ENCODE results near the gene MAPKBP1. TPM values are rescaled to one million over a fixed set of nuclear protein-coding genes. Genes with fewer than 3 reads are reported as not detected.

MAPKBP1 gene
- total RNA-seq, 1 donor: 61.9 TPM

DNA sequence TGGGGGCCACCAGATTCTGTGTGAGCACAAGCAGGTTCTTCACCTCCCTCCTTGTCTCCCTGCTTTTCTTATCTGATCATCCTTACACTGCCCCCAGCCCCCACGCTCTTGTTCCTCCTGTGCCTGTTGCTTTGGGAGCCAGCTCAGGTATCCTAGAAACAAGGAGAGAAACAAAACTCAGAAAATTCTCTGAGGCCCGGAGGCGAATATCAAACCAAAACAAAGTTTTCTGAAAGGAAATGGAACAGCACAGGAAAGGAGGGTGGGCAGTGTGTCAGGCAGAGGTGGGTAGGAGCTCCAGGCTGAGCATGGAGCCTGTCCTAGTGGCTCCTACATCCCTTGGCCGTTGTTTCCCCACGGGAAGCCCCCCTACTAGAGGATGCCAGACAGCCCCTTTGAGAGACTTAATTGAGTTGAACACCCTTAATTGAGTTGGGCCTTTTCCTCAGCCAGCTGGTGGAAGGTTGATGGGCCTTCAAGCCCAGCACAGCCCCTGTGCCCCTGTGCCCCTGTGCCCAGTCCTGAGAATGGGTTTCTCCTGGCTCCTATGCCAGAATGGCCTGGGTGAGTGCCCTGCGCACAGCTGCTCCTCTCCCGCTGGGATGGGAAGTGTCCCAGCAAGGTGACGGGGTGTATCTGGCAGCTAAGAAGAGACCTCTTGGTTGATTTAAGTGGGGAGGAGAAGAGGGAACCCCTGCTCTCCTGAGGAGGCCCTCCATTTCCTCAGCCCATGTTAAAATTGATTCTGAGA, 30.8 kb downstream of the MAPKBP1 start:
- peak in 1 of 3 donors; percentile 33 for DNase-seq (ENCODE audit: low read depth in 2 of 3, low spot score in 2 of 3)

DNA sequence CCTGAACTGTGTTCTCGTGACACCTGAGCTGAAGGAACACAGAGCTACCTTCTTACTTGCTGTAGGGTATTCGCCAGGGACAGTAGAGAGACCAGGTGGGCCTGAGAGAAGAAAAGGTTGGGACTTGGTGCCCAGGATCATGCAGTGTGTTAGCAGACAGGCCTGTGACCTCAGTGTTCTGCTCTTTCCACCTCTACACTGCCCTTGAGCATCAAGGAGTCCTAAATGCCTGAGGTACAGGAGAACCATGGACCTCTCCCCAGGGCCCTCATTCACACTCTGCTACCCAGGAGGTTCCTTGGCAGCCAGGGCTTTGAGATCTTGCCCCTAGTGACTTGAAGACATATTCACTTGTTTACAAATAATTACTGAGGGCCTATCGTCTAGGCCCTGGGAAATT, 31.4 kb downstream of the MAPKBP1 start:
- no peak for DNase-seq (ENCODE audit: low read depth in 2 of 3, low spot score in 2 of 3)

DNA sequence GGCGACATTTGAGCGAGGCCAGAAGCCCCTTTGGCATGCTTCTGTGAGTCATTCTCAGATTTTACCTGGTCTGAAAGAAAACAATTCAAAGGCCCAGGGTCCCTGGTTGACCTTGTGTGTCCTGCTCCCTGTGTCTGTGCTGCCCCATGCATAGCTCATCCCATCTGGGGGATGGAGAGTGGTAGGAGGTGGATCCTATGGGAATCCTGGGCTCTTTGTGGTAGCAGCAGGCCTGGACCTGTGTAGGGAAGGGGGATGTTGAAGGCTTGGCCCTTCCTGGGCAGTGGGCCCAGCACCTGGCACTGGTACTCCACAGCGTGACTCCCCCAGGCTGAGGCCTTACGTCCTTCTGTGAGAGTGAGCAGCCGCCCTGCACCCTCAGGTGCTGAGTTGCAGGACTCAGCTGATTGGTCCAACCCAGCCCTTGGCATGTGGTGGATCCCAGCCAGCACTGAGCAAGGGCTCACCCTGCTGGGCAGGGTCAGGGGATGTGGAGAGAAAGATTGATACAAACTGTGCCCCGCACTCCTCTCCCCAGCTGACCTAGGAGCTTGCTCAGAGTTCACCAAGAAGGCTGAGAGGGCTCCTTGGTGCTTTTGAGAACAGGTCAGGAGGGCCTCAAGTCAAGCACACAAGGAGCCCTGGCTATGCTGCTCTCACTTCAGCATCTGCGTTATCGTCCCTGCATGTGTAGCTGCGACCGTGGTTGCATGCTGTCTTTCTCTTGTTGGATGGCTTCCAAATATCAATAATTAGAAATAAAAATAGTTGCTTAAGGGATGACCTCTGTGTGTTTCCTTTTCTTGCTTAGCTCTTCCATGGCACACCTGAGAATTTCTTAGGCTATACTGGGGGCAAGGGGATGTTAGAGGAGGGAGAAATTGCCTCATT, 32.3 kb downstream of the MAPKBP1 start:
- DNase-seq (ENCODE audit: low read depth in 2 of 3, low spot score in 2 of 3): no peak

DNA sequence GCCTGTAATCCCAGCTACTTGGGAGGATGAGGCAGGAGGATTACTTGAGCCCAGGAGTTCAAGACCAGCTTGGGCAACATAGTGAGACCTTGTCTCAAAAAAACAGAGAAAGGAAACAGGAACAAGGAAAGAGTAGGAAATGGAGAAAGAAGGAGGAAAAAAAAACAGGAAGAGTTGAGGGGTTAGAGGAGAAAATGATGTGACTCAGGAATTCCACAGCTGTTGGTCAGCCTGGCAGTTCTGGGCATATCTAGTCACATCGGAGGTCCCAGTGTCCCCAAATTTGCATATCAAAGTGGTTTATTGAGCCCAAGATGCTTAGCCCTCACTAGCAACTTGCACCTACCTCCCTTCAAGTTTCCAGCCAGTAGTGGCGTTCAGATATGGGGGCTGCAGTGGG, 34.8 kb downstream of the MAPKBP1 start:
- no peak for DNase-seq (ENCODE audit: low read depth in 2 of 3, low spot score in 2 of 3)

DNA sequence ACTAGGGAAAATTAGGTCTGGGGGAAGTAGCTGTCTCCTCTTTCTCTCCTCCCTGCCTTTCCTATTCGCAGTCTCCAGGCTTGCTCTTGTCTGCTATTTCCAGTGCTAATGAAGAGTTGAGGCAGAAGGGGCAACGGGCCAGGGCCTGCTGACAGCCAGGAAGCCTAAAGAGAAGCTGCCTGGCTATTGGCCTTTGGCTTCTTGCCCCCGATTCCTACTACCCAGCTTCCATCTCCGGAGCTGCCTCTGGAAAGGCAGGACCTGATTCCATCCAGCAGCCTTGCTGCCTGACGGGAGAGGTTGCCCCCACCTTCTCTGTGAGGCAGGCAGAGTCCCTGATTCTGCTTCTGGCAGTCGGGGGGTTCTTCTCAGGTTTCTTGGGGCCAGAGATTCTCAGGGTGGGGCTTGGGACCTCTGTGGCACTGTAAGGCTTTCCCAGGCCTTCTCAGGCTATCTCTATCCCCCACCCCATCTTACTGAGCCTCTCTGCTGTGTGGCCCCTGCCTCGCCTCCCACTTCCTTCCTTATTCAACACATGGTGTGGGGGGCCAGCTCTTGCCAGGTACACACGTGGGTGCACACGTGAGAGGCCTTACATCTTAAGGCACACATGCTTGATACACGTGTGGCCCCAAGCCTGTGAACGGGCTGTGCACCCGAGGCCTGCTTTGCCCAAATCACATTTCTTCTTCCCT, 35.4 kb downstream of the MAPKBP1 start:
- peak in 2 of 3 donors; percentile 61 to 77 for DNase-seq (ENCODE audit: low read depth in 2 of 3, low spot score in 2 of 3)

DNA sequence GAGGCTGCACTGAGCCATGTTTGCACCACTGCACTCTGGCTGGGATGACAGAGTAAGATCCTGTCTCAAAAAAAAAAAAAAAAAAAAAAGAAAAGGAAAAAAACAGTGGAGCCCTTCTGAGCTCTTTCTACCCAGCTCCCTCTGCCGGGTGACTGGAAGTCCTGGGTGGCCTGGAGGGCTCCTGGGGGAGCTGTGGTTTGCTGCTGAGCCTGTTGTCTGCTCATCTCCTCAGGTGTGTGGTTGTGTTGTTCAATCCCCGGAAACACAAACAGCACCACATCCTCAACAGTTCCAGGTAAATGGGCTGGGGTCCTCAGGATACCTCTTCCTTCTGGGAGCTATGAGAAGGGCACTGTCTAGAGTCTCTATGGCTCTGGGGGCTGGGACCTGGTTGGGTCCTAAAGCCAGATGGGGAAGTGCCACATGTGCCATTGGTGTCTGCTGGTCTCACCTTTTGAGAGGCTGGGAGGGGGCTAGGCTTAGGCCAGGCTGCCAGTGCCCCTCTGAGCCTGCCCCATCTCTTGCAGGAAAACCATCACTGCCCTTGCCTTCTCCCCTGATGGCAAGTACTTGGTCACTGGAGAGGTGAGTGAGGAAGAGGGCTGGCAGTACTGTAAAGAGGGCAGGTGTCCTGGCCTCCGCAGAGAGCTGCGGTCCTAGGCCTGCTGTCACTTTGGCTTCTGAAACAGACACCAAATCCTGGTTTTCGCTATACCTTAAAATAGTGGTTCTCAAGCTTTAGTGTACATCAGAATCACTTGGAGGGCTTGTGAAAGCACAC, 36.6 kb downstream of the MAPKBP1 start:
- no peak for DNase-seq (ENCODE audit: low read depth in 2 of 3, low spot score in 2 of 3)

DNA sequence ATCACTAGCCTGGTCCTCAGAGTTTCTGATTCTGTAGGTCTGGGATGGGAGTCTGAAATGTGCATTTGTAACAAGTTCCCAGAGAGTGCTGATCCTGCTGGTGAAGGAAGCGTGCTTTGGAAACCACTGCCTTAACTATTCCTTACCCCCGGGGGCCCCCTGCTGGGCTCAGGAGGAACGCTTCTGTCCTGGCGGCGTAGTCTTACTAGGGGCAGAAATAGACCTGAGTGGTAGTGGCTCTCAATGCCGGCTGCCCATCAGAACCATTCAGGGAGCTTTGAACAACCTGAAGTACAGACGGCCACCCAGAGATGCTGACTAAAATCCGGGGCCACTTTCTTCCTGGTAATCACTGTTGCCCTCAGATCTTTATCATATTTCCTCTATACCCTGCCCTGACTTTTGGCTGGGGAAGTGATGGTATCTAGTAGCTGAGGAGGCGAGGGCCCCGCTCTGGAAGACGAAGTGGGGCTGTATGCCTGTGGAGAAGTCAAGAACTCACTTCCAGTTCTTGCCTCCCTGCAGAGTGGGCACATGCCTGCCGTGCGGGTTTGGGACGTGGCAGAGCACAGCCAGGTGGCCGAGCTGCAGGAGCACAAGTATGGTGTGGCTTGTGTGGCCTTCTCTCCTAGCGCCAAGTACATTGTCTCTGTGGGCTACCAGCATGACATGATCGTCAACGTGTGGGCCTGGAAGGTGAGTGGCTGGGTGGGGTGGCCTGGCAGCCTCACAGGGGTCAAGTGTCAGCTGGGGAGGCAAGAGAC, 37.3 kb downstream of the MAPKBP1 start:
- DNase-seq (ENCODE audit: low read depth in 2 of 3, low spot score in 2 of 3): peak; percentile 52 to 85 (median 76)

DNA sequence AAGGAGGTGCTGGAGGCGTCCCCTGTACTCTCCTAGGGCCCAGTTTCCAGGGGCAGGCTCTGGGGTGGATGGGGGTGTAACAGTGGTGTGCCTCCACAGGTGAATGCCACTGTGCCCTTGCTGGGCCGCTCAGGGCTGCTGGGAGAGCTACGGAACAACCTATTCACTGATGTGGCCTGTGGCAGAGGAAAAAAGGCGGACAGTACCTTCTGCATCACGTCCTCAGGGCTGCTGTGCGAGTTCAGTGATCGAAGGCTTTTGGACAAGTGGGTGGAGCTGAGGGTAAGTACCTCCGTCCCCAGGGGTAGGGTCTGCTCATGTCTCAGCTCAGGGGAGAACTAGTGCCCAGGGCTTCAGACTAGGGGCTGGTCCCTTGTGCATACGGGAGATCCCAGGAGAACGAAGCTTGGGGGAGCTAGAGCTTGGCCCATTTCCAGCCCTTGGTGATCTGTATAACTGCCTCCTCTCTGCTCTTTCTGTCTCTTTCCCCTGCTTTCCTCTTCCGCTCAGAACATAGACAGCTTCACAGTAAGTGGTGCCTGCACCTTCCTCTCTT, 38.6 kb downstream of the MAPKBP1 start:
- no peak for DNase-seq (ENCODE audit: low read depth in 2 of 3, low spot score in 2 of 3)

DNA sequence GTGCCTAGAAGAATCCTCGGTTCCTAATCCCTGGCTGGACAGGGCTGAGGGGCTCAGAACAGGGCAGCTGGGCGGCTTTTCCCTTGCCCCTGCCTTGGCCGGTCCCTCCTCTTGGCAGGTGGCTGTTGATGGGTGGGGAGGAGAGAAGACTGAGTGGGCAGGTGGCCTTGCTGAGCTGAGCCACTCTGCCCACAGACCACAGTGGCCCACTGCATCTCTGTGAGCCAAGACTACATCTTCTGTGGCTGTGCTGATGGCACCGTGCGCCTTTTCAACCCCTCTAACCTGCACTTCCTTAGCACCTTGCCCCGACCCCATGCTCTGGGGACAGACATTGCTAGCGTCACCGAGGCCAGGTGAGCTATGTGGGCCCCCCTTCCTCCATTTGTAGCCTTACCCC, 39.1 kb downstream of the MAPKBP1 start:
- DNase-seq (ENCODE audit: low read depth in 2 of 3, low spot score in 2 of 3): no peak

DNA sequence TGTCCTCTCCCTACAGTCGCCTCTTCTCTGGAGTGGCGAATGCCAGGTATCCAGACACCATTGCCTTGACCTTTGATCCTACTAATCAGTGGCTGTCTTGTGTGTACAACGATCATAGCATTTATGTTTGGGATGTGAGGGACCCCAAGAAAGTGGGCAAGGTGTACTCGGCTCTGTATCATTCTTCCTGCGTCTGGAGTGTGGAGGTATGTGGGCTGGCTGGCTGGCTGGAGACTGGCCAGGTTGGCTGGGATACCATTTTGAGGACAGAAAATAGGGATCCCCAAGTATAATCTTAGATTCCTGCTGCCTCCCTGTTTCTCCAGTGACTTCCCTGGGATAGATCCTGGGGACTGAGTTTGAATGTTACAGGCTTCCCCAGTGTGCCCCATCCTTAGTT, 40.2 kb downstream of the MAPKBP1 start:
- no peak for DNase-seq (ENCODE audit: low read depth in 2 of 3, low spot score in 2 of 3)

DNA sequence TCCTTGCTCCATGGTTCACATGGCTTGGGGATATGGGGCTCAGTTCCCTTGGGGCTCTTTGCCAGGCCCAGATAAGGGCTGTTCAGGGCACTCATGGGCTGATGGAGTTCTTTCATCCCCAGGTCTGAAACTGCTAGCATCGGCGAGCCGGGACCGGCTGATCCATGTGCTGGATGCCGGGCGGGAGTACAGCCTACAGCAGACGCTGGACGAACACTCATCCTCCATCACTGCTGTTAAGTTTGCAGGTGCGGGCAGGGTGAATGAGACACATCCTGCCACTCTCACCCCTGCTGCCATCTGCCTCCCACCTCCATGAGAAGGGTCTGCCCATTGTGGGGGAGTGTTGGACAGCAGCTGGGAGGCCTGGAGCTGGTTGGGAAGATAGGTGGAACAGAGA, 42.5 kb downstream of the MAPKBP1 start:
- no peak for DNase-seq (ENCODE audit: low read depth in 2 of 3, low spot score in 2 of 3)

DNA sequence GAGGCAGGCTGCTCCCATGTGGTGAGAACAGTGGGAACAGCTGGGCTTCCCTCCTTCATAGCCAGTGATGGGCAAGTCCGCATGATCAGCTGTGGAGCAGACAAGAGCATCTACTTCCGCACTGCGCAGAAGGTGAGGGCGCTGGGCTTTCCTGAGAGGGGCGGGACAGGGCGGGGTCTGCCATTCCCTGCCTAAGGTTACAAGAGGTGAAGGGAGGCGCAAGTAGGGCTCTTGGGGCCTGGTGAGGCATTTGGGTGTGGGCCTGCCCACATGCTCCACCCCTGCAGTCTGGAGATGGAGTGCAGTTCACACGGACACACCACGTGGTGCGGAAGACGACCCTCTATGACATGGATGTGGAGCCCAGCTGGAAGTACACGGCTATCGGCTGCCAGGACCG, 43.0 kb downstream of the MAPKBP1 start:
- DNase-seq (ENCODE audit: low read depth in 2 of 3, low spot score in 2 of 3): no peak

DNA sequence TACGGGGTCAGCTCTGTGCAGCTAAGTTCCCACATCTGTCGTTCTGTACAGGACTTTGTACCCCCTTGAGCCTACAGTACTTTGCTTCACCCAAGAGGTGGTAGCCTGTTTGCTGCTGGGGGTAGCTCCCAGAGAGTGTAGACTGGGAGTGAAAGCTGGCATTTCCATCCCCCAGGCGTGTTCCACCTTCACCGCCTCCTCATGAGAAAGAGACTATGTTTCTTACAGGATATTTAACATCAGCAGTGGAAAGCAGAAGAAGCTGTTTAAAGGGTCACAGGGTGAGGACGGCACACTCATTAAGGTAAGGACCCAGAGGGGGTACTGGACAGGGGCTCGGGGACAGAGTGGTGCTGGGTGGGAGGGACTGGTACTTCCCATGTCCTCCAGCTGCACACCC, 43.5 kb downstream of the MAPKBP1 start:
- no peak for DNase-seq (ENCODE audit: low read depth in 2 of 3, low spot score in 2 of 3)

DNA sequence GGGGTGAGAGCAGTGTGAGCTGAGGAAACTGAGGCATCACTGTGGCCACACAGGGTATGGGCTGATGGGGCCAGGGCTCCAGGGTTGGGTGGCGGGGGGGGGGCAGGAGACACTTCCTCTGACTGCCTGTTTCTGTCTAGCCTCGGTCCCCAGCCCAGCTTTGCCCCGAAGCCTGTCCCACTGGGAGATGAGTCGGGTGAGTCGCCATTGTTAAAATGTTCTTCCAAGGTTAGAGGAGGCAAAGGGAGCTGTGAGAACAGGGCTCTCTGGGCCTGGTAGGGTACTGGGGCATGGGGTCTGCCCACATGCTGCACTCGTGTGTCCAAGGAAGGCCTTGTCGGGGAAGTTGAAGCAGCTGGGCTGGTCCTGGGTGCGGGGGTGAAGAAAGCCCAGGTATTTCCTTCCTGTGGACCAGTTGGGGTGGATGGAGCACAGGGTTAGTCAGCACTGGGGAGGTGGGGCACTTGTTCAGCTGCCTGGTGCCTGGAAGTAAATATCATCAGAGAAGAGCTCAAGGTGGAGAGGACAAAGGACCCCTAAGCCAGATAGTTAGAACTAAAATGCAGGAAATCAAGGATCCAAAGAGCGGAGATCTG, 45.3 kb downstream of the MAPKBP1 start:
- DNase-seq (ENCODE audit: low read depth in 2 of 3, low spot score in 2 of 3): no peak

DNA sequence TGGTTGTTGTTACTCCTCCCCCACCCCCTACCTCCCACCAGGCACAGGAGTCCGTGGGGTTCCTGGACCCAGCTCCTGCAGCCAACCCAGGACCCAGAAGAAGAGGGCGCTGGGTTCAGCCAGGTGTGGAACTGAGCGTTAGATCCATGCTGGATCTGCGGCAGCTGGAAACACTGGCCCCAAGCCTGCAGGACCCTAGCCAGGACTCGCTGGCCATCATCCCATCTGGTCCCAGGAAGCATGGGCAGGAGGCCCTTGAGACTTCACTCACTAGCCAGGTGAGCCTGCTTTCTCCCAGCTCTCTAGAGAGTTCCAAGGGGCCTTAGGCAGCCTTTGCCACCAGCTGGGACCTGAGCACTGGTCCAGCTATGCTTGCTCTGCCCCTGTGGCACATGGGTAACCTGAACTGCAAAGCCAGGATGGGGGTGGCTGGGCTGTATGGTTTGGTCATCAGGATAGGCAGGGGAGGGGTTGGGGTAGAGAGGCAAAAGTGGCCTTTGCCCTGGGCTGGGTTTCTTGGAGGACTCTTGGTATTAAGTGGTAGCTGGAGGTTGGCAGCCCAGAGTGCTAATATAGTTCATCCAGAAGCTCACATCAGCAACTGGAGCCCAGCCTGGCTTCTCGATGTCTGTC, 46.6 kb downstream of the MAPKBP1 start:
- no peak for DNase-seq (ENCODE audit: low read depth in 2 of 3, low spot score in 2 of 3)

DNA sequence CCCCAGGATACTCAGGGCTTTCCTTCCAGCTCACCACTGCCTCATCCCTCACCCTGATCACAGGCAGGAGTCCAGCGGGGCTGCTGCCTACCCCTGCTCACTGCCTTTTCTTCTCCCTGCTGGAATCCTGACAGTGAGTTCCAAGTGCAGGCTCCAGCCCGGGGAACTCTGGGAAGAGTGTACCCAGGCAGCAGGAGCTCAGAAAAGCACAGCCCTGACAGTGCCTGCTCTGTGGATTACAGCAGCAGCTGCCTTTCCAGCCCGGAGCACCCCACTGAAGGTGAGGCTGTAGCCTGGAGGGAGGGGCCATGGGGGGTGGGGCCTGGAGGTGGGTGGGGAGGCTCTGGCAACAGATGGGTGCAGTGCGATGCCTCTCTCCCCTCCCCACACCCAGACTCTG, 47.5 kb downstream of the MAPKBP1 start:
- no peak for DNase-seq (ENCODE audit: low read depth in 2 of 3, low spot score in 2 of 3)

DNA sequence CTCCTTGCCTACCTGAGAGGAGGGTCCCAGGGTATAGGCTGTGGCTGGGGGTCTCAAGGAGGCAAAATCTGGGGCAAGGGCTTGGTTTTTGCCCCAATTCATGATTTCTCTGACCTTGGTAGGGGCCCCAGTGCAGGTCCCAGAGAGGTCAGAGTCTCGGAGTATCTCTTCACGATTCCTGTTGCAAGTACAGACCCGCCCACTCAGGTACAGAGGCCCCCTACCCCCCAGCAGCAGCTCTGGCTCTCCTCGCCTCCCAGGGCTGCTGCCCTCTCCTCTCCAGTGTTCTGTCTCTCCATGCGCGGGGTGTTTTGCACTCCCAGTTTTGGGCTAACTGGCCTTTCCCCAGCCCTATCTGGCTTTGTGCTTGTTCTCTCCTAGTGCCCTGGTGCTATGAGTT, 48.2 kb downstream of the MAPKBP1 start:
- no peak for DNase-seq (ENCODE audit: low read depth in 2 of 3, low spot score in 2 of 3)

DNA sequence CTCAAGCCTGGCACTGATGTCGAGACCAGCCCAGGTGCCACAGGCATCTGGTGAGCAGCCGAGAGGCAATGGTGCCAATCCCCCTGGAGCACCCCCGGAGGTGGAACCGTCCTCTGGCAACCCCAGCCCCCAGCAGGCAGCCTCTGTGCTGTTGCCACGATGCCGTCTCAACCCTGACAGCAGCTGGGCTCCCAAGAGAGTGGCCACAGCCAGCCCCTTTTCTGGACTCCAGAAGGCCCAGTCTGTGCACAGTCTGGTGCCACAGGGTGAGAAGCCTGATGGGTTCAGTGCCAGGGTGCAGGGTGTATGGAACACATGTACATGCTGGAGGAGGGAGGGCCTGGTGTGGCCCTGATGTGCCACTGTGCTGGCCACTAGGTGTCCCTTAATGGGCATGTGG, 48.7 kb downstream of the MAPKBP1 start:
- DNase-seq (ENCODE audit: low read depth in 2 of 3, low spot score in 2 of 3): no peak

DNA sequence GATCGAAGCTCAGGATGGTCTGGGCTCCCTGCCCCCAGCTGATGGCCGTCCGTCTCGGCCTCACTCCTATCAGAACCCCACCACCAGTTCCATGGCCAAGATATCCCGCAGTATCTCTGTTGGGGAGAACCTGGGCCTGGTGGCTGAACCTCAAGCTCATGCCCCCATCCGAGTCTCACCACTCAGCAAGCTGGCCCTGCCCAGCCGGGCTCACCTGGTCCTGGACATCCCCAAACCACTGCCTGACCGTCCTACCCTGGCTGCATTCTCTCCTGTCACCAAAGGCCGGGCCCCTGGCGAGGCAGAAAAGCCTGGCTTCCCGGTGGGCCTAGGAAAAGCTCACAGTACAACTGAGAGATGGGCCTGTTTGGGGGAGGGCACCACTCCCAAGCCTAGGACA, 49.2 kb downstream of the MAPKBP1 start:
- no peak for DNase-seq (ENCODE audit: low read depth in 2 of 3, low spot score in 2 of 3)
